ENCODE data around the gene HLF.

HLF gene

GRCh38 chr17:55275894-55276804 is 11.4 kb downstream of the HLF start:
- DNase-seq = no peak

DNA sequence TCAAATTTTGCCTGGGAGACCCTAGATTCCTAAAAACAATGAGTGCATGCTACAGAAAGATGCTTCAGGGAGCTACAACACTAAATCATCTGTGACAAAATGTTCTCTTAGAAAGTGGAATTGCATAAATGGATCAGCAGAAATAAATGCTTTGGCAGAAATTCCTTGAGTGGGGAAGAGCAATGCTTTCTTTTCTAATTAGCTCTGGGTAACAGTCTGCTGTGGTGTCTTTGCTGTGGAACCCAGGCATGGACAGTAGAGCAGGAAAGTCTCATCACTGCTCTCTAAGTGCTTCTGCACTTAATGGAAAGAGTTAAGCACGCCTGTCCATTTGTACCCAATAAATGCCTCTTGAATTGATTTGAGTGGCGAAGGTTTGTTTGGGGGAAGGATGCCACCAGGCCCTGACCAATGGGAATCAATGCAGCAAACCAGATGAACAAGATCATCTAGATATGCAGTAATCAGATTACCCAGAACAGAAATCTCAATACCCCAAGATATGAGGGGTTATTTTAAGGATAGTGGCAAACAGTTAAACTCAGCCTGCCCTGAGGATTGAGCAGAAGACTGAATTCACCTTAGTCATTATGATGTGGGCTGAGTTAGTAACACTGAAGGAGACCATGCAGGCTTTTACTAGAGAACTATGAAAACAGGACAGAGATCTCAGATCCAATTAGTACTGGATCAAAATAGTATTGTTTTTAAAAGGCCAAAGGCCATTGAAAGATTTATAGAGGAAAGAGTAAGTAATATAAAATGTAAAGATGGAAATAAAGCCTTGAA is 13.6 kb downstream of the HLF start:
- DNase-seq = no peak

DNA sequence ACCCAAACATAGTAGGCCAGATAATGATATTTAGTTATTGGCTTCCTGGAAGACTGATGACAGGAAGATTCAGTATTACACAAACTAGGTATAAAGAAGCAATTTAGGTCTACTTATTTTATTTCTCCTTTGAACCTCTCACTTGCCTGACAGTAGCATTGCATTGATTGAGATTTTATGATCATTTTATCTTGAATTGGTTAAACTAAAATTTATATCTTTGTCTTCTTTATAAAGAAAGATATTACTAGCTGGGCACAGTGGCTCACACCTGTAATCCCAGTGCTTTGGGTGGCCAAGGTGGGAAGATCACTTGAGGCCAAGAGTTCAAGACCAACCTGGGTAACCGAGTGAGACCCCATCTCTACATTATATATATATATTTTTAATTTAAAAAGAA is 14.4 kb downstream of the HLF start:
- DNase-seq = no peak

GRCh38 chr17:55279788-55280187 is 15.0 kb downstream of the HLF start:
- no peak for DNase-seq

- DNase-seq = no peak
These were observed 15.5 kb downstream of the HLF start for GRCh38 chr17:55280212-55280611.

- DNase-seq = no peak
These were observed 17.1 kb downstream of the HLF start for GRCh38 chr17:55281649-55282378.

DNA sequence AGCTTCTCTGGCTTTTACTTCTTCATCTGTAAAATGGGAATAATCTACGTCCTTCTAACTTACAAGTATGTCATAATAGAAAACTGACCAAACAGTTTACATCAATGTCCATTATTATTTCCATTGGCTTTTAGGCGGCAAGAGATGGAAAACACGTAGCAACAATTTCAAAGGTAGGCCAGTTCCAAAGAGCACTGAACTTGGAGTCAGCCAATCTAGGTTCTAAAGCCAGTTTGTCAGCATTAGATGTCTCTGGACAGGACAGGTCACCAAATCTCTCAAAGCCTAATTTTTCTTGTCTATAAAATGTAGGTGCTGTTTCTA is 17.6 kb downstream of the HLF start:
- DNase-seq = no peak

DNA sequence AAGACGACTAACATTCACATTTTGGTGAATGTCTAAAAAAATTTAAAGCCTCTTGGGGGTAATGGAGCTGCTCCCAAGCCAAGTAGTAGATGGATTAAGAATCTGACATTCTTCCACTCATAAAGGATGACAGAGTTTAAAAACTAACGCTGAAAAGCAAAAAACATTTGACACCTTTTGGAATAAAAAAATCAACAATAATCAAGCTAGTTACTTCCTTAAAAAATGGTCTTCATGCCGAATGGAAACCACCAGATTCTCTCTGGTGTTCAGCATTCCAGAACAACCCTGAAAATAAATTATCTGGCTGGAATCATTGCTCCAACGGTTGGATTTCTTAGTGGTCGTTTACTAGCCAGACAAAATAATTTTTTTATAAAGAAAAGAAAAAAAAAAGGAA is 18.0 kb downstream of the HLF start:
- no peak for DNase-seq

DNA sequence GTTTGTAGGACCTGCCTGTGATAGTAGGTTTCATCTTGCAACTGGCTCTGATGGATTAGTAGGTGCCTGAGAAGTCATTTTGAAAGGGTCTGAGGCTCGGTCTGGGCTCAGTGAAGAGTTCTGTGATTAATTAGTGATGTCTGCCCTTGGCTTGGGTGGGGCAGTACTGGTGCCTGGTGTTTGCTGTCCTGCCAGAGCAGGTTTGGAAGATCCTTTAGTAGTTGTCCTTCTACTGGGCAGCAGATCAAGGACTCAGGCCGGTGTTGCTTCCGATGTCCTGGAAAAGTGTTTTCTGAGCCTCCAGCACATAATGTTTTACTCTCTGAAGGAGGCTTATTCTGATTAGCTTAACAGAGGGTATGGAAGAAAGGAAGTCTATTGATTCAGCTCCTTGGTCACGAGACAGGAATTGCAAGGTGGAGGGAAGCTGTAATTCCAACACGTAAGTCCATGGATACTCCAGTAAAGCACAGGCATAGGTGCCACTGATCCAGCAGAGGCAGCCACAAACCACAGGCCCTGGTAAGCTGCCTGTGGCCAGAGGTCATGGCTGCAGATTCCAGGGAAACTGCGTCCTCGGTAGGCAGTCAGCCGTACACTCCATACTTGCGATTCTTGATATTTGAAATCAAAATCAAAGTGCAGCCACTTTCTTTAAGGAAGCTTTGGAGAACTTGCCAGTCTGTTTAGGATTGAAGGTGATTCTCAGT is 18.7 kb downstream of the HLF start:
- no peak for DNase-seq

DNA sequence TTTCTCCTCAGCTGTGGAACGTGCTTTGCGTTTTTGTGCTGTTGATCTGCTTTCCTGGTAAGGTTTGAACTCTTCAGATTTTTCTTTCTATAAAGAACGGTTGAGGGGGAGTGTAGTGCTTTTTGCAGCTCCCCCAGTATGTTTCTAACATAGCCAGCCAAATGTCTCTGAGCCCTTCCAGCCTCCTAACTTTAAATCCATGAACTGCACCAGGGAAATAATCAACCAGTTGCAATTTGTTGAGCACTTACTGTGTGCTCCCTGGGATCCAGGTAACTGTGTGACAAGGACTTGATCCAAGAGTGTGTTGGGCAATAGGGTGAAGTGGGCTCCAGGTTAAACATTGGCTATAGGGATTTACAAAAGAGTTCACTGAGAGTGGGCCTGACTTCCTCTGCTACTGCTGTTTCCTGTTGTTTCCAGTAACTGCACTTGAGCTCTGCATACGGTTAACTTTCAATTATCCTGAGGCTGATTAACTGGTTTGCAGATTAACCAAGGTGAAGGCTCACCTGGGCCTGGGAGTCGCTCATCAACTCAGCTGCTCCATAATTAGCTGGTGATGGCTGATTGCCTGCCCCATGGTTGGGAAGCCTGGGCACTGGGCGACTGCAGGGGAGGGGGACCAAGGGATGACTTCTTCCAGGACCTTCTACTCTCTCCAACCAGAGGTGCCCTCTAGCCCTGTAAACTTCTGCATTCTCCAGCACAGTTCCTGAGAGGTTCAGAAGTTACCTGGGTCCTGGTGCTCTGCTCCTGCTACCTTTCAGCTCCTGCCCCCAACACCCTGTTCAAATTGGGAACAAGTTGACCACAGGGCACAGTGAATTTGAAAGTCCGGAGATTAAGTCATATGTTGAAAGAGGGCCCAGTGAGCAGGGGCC is 19.5 kb downstream of the HLF start:
- DNase-seq = no peak

DNA sequence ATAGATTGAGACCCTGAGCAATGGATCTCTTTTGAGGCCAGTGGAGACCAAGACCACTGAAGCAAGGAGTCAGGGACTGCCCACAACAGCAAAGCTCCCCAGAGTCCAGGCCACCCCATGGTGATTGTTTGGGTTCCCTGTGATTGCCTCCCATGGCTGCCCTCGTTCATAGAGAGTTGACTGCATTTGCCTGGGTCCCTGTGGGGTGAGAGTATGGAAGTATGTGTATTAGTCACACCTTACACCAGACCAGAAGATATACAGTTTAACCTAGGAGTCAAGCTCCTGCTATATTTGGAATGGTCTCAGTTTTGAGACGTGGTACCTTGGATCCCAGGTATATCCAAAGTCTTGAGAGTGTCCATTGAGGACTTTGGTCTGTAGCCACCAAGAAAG is 20.2 kb downstream of the HLF start:
- no peak for DNase-seq

DNA sequence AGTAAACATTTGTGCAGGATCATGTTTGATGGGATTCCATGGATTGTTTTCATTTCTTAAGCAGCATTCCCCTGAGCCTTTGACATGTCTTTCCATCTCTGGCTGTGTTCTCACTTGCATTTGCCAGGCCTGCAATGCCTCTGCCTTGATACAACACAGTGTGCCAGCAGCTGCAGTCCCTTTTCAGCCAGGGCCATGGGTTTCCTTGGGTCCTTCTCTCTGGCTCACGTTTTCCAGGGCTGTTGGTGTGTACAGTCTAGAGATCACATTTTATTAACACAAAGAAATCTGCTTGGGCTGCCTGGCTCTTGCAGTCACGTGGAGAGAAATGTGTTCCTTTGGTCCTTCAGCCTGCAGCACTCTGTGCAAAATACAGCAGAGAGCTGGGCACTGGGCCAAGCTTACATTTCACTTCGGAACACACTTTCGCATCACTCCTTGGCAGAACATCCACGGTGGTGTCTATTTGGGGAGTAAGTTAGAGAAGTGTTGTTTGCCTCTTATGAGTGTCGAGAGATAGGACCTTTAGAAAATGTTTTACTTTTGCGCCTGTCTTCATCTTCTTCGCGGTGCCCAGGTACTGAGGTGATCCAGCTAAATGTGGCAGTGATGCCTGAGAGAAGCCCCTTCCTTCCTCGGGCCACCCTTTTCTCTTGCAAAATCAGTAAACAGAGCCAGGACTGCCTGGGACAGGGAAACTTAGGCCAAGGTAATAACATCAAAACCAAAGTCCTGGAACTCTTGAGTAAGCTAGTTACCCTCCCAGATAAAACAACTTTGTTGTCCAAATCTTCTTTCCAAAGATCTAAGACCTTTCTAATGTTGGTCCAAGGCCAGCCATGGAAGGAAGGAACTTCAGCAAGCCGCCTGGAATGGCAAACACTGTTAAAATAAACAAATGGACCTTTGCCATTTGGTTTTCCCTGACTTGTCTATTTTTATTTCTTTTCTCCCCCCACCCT is 20.9 kb downstream of the HLF start:
- no peak for DNase-seq

- DNase-seq = no peak
These were observed 22.2 kb downstream of the HLF start for GRCh38 chr17:55286681-55287589.

DNA sequence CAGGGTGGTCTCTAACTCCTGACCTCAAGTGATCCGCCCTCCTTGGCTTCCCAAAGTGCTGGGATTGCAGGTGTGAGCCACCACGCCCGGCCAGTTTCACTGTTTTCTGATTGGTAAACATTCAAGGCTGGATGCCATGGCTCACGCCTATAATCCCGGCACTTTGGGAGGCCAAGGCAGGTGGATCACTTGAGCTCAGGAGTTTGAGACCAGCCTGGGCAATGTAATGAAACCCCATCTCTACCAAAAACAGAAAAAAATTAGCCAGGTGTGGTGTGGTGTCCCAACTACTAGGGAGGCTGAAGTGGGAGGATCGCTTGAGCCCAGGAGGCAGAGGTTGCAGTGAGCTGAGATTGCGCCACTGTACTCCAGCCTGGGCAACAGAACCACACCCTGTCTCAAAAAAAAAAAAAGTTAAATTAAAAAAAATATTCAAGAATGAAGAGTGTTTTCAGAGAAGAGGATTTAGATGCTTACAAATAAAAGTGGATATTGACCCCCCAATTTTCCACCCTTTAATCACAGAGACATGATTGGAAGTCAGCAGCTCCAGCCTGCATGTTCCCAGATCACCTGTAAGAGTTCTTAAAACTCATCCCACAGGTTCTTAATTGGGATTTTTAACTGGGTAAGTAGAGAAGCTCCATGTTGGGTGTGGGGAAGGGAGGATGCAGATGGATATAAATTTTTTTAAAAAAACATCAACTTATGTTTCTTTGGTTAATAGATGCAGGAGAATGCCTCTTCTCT is 23.8 kb downstream of the HLF start:
- no peak for DNase-seq

GRCh38 chr17:55289106-55289446 is 24.3 kb downstream of the HLF start:
- no peak for DNase-seq

GRCh38 chr17:55289978-55290377 is 25.2 kb downstream of the HLF start:
- no peak for DNase-seq

- DNase-seq = no peak
These were observed 25.8 kb downstream of the HLF start for GRCh38 chr17:55290492-55291113.

GRCh38 chr17:55291114-55291507 is 26.4 kb downstream of the HLF start:
- DNase-seq = no peak

DNA sequence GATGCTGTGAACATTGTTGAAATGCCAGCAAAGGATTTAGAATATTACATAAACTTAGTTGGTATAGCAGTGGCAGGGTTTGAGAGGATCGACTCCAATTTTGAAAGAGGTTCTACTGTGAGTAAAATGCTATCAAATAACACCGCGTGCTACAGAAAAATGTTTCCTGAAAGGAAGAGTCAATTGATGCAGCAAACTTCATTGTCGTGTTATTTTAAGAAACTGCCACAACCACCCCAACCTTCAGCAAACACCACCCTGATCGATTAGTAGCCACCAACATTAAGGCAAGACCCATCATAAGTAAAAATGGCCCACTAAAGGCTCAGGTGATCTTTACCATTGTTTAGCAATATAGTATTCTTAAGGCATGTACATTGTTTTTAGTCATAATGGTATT is 27.3 kb downstream of the HLF start:
- no peak for DNase-seq
